Measurements from ENCODE around the gene ELOVL7.
"Not testable (repeated sequence)": the region's sequence is repeated elsewhere in the genome, so short reads cannot be mapped to it uniquely, and the experiment has no call there.

Gene ELOVL7

DNA sequence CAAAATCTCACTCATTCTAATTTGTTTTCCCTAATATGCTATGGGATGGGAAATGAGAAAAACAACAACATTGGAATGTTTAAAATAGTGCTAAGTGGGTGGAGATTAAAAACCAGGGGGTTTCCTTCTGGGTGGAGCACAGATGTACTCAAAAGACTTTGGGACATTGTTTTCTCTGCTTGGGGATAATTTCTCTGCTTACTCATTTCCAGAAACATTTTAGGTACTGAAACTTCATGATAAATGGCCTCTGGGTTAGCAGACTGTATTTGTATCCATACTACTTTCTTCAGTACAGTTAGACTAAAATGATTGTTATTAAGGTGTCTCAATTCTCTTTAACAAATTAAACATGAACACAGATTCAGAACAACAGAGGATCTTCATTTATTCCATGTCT is 17.4 kb downstream of the ELOVL7 start:
- peak; percentile 54 for DNase-seq (ENCODE audit: extremely low spot score)
- CTCF ChIA-PET: no interaction called here
- TF ChIP-seq, protein P1, sequence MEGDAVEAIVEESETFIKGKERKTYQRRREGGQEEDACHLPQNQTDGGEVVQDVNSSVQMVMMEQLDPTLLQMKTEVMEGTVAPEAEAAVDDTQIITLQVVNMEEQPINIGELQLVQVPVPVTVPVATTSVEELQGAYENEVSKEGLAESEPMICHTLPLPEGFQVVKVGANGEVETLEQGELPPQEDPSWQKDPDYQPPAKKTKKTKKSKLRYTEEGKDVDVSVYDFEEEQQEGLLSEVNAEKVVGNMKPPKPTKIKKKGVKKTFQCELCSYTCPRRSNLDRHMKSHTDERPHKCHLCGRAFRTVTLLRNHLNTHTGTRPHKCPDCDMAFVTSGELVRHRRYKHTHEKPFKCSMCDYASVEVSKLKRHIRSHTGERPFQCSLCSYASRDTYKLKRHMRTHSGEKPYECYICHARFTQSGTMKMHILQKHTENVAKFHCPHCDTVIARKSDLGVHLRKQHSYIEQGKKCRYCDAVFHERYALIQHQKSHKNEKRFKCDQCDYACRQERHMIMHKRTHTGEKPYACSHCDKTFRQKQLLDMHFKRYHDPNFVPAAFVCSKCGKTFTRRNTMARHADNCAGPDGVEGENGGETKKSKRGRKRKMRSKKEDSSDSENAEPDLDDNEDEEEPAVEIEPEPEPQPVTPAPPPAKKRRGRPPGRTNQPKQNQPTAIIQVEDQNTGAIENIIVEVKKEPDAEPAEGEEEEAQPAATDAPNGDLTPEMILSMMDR (IDR thresholded peaks at IDR 0.05; ENCODE audit: control extremely low read depth, extremely low read depth, low read depth, missing control alignments): no peak
- POLR2A ChIA-PET: no interaction called here

DNA sequence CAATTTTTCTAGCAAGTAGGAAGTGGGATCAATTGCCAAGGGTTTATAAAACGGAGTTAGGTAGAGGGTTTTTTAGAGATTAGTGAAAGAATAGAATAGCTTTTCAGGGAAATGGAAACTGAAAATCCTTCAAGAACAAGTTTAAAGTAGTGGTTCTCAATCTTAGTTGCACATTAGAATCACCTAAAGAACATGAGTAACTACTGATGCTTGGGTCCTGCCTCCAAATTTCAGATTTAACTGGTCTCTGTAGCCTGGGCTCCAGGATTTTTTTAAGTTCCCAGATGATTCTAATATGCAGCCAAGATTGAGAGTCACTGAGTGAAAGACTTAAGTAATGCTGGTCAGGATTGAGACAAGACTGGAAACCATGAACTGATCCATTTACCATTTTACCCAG is 20.5 kb downstream of the ELOVL7 start:
- DNase-seq (ENCODE audit: extremely low spot score): no peak
- CTCF ChIA-PET: no interaction called here
- TF ChIP-seq, protein P1 (IDR thresholded peaks at IDR 0.05; ENCODE audit: control extremely low read depth, extremely low read depth, low read depth, missing control alignments): no peak
- POLR2A ChIA-PET: no interaction called here

DNA sequence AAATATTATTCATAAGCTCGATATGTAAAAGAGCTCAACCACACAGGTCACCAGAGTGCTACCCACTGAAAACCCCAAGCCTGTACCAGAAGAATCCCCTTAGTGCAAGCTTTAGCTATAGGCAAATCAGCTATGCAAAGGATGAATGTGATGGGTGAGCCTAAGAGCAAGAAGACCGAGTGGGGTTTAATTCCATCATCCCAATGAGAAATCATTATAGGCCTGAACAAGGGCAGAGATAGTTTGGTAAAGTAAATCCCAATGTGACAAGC is 21.8 kb downstream of the ELOVL7 start:
- CTCF ChIA-PET: interaction anchor here (1.2 kb wide), 1 partner anchor 149 kb away, joined by 4 read pairs; no protein-coding TSS in a partner anchor
- no peak for DNase-seq (ENCODE audit: extremely low spot score)
- POLR2A ChIA-PET: no interaction called here
- TF ChIP-seq, protein P1 (IDR thresholded peaks at IDR 0.05; ENCODE audit: control extremely low read depth, extremely low read depth, low read depth, missing control alignments): no peak

GRCh38 chr5:60821488-60822284 is 22.4 kb downstream of the ELOVL7 start:
- DNase-seq (ENCODE audit: extremely low spot score): no peak
- POLR2A ChIA-PET: no interaction called here
- TF ChIP-seq, protein P1 (IDR thresholded peaks at IDR 0.05; ENCODE audit: control extremely low read depth, extremely low read depth, low read depth, missing control alignments): no peak
- CTCF ChIA-PET: interaction anchor here (1.0 to 1.2 kb wide), 2 partner anchors 12 to 149 kb away, joined by 3 to 4 read pairs; no protein-coding TSS in a partner anchor

DNA sequence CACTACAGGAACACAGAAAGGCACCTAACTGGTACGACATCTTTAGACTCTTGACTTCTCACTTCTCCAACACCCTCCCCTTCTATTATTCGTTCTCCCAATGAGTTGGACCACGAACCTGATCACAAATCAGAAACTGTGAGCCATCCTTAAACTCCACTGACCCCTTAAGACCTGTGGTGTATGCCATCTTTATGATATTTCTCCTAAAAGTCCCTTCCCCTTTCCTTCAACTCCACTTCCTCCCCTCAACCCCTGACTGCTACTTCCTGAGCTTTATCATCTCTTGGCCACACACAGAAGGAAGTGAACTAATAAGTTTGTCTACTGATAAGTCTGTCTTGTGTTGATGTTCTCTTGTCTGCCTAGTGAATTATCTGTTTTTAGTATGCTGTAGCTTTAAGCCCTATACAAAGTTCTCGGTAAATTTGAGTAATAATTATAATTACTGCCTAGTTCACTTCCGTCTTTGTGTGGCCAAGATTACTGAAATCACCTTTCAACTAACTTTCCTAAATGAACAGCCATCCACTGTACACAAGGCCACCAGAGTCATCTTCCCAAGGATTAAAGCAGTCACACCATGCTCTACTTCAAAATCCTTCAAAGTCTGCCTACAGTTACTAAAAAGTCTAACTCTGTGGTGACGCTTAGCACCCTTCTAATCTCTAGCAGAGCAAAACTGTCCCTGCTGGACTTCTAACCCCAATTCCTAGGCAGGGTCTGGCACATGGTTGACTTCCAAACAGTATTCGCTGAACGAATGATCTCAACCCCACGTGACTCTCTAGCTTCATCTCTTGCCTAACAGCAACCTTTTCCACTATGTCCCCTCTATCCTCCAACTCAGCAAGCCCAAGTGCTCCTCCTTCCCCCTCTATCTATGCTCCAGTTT is 23.2 kb downstream of the ELOVL7 start:
- TF ChIP-seq, protein P1 (IDR thresholded peaks at IDR 0.05; ENCODE audit: control extremely low read depth, extremely low read depth, low read depth, missing control alignments): no peak
- no peak for DNase-seq (ENCODE audit: extremely low spot score)
- ChIA-PET CTCF (interaction anchor here (1.0 kb wide), 1 partner anchor 12 kb away, joined by 3 read pairs; no protein-coding TSS in a partner anchor), POLR2A (no interaction called here)

DNA sequence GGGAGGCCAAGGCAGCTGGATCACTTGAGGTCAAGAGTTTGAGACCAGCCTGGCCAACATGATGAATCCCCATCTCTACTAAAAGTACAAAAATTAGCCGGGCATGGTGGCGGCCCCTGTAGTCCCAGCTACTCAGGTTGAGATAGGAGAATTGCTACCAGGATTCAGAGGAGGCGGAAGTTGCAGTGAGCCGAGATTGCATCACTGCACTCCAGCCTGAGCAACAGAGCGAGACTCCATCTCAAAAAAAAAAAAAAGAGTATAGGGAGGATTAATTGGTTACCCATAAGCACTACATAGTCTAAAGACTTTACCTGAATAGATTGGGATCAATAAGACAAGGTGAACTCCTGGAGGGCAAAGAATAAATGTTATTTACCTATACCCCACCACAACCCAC is 27.9 kb downstream of the ELOVL7 start:
- POLR2A ChIA-PET; DNase-seq (ENCODE audit: extremely low spot score): not testable (repeated sequence)
- CTCF ChIA-PET: interaction anchor here (1.2 kb wide), 1 partner anchor 23 kb away, joined by 4 read pairs; no protein-coding TSS in a partner anchor

DNA sequence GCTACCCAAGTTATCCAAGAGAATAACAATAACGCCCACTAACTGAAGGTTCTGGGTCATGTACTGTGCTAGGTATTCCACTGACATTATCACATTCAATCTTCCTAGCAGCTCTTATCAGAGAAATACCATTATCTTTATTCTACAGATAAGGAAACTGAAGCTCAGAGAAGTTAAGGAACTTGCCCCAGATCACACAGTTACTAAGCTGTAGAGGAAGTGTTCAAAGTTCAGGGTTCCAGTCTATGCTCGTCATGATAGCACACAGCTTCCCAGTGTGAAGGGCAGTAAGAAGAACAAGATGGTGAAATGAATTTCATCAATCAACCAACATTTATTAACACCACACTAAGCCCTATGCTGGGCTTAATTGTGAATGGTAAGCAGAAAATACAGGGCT is 29.6 kb downstream of the ELOVL7 start:
- TF ChIP-seq, protein P1 (IDR thresholded peaks at IDR 0.05; ENCODE audit: control extremely low read depth, extremely low read depth, low read depth, missing control alignments): no peak
- POLR2A ChIA-PET: no interaction called here
- DNase-seq (ENCODE audit: extremely low spot score): no peak
- CTCF ChIA-PET: interaction anchor here (1.2 kb wide), 1 partner anchor 10 kb away, joined by 3 read pairs; no protein-coding TSS in a partner anchor
